Loucy (cell line): ENCODE data around the gene IL3RA.

Experiments used
- EZH2phosphoT487 ChIP-seq: fragments of 200-600 bp; IDR thresholded peaks from 2 replicates; pipeline ENCODE4 v1.6.1; 2018; ENCODE audit warnings: antibody characterized with exemption, mild to moderate bottlenecking, moderate library complexity, borderline replicate concordance
- TF ChIP-seq, protein P1 (sequence below): fragments of 200-600 bp; sonication (generic); conservative IDR thresholded peaks from 2 replicates; pipeline ENCODE4 v1.5.1; 2014; ENCODE audit warnings: mild to moderate bottlenecking, antibody characterized with exemption, low read length

- TF ChIP-seq, protein P1, sequence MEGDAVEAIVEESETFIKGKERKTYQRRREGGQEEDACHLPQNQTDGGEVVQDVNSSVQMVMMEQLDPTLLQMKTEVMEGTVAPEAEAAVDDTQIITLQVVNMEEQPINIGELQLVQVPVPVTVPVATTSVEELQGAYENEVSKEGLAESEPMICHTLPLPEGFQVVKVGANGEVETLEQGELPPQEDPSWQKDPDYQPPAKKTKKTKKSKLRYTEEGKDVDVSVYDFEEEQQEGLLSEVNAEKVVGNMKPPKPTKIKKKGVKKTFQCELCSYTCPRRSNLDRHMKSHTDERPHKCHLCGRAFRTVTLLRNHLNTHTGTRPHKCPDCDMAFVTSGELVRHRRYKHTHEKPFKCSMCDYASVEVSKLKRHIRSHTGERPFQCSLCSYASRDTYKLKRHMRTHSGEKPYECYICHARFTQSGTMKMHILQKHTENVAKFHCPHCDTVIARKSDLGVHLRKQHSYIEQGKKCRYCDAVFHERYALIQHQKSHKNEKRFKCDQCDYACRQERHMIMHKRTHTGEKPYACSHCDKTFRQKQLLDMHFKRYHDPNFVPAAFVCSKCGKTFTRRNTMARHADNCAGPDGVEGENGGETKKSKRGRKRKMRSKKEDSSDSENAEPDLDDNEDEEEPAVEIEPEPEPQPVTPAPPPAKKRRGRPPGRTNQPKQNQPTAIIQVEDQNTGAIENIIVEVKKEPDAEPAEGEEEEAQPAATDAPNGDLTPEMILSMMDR, result no peak
- TF ChIP-seq EZH2phosphoT487, result no peak
Observed at GRCh38 chrX:1292575-1293290, 43.9 kb upstream of the IL3RA start.
